IPS DF 6.9 (cell line): ENCODE results near the gene DIPK1B.

Experiments used
- DNase-seq: peaks from one replicate; pipeline ENCODE4 v3.0.0-alpha.2; 2013; ENCODE audit warnings: low read depth, low spot score
- H3K27ac ChIP-seq: one replicate; pipeline ENCODE4 v1.5.1; 2013; ENCODE audit warnings: low read length, control low read depth
- H3K27me3 ChIP-seq: 2 replicates; pipeline ENCODE4 v1.6.1; 2013; ENCODE audit warnings: mild to moderate bottlenecking, low read length; ENCODE audit not compliant: control insufficient read depth, insufficient read depth
- H3K36me3 ChIP-seq: 2 replicates; pipeline ENCODE4 v1.6.1; 2013; ENCODE audit warnings: low read length; ENCODE audit not compliant: control insufficient read depth, insufficient read depth
- H3K4me1 ChIP-seq: 2 replicates; pipeline ENCODE4 v1.6.1; 2013; ENCODE audit warnings: low read length; ENCODE audit not compliant: control insufficient read depth, insufficient read depth
- H3K4me3 ChIP-seq: 2 replicates; pipeline ENCODE4 v1.5.1; 2013; ENCODE audit warnings: mild to moderate bottlenecking, low read length
- H3K9me3 ChIP-seq: 2 replicates; pipeline ENCODE4 v1.6.1; 2013; ENCODE audit warnings: low read length, inconsistent platforms; ENCODE audit not compliant: control insufficient read depth, insufficient read depth
- WGBS: extraction: QIAGEN DNeasy Blood & Tissue Kit; methylation state at CpG from one replicate; pipeline ENCODE4 v1.1.7; 2013; ENCODE audit warnings: mixed read lengths, missing lambda C conversion rate; ENCODE audit not compliant: insufficient read length, insufficient coverage; 5-methylcytosine and 5-hydroxymethylcytosine counted together

Gene DIPK1B

DNA sequence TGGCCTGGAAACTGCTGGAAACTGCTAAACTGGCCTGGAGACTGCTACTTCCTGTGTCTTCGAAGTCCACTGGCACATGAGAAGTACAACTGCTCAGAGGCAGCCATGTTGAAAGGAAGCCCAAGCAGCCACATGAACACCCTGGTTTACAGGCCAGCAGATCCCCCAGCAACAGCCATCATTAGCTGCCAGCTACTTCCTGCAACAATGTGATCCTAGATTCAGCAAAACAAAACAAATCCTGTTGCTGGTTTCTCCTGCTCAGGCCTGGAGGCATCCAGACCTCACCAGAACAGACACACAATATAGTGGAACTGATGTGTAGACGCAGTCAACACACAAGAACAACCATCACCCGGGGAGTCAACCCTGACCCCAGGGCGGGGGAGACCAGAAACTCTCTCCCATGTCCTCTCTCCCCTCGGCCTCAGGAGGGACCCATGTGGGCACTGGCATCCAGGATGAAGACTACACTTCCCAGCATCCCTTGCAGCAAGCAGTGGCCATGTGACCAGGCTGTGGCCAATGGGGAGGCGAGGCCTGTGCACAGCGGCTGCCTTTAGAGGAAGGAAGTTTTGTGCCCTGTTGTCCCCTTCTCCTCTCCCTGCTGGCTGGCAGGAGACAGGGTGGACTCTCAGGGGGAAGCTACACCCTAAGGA lies 61.1 kb downstream of the DIPK1B start:
- Histone ChIP-seq H3K36me3 (no peaks in the 10 kb centered on the region; the same call in 1 of the 2 replicates), H3K27me3 (no peaks in the 10 kb centered on the region; the same call in 1 of the 2 replicates), H3K27ac (no peak overlapping the region), H3K4me1 (no peaks in the 10 kb centered on the region), H3K9me3 (no peaks in the 10 kb centered on the region), H3K4me3 (no peak overlapping the region)
- no CpG with 5 or more reads among the region's 7 CpGs for WGBS
- DNase-seq = peak; percentile 67
